GM12878 (cell line): ENCODE results near the gene NUDT13. TPM values are rescaled to one million over a fixed set of nuclear protein-coding genes. Genes with fewer than 3 reads are reported as not detected.

Source experiments
- BMI1 ChIP-seq: fragments of 450-650 bp; IDR thresholded peaks from 2 replicates; pipeline ENCODE4 v1.6.1; 2016; ENCODE audit warnings: mild to moderate bottlenecking, moderate library complexity, borderline replicate concordance
- CBX5 ChIP-seq: sonication (generic); IDR thresholded peaks from 2 replicates; pipeline ENCODE4 v1.6.1; 2016; ENCODE audit warnings: low read depth, moderate library complexity, mild to moderate bottlenecking, inconsistent platforms
- CEBPZ ChIP-seq: fragments of 150-350 bp; IDR thresholded peaks from 2 replicates; pipeline ENCODE4 v1.6.1; 2016; ENCODE audit warnings: low read depth, low read length
- CHD1 ChIP-seq: IDR thresholded peaks from 2 replicates; pipeline ENCODE4 v1.6.1; 2012; ENCODE audit warnings: low read depth, low read length, improper control_type of control experiment
- CREB1 ChIP-seq: IDR thresholded peaks from 2 replicates; pipeline ENCODE4 v1.6.1; 2012; ENCODE audit warnings: low read depth, mild to moderate bottlenecking, inconsistent platforms
- EP300 ChIP-seq, 2 experiments: fragments of 150-350 bp in 1 of 2; IDR thresholded peaks; 2 replicates each; pipeline ENCODE4 v1.6.1; 2011 to 2012; ENCODE audit warnings: low read depth in 2 of 2, low read length in 2 of 2, borderline replicate concordance in 1 of 2, improper control_type of control experiment in 1 of 2, inconsistent platforms in 1 of 2; ENCODE audit not compliant: control insufficient read depth in 1 of 2
- FOXM1 ChIP-seq: IDR thresholded peaks from 2 replicates; pipeline ENCODE4 v1.6.1; 2012; ENCODE audit warnings: low read depth, mild to moderate bottlenecking, inconsistent platforms, low read length, moderate library complexity
- IKZF2 ChIP-seq, 2 experiments: fragments of 450-650 bp; IDR thresholded peaks; 2 replicates each; pipeline ENCODE4 v1.6.1; 2017; ENCODE audit warnings: mild to moderate bottlenecking in 2 of 2, moderate library complexity in 2 of 2
- KDM1A ChIP-seq: fragments of 200-600 bp; sonication (generic); IDR thresholded peaks from 2 replicates; pipeline ENCODE4 v1.6.1; 2016; ENCODE audit warnings: borderline replicate concordance
- MAX ChIP-seq: IDR thresholded peaks from 2 replicates; pipeline ENCODE4 v1.6.1; 2012; ENCODE audit warnings: low read depth, low read length, improper control_type of control experiment
- MEF2B ChIP-seq: fragments of 450-650 bp; IDR thresholded peaks from 2 replicates; pipeline ENCODE4 v1.6.1; 2018; ENCODE audit warnings: mild to moderate bottlenecking, moderate library complexity; ENCODE audit not compliant: partially characterized antibody, poor library complexity, severe bottlenecking
- MTA2 ChIP-seq: fragments of 450-650 bp; IDR thresholded peaks from 2 replicates; pipeline ENCODE4 v1.6.1; 2016; ENCODE audit warnings: low read depth, mild to moderate bottlenecking, moderate library complexity
- MYB ChIP-seq: fragments of 150-350 bp; IDR thresholded peaks from 2 replicates; pipeline ENCODE4 v1.6.1; 2014; ENCODE audit warnings: mild to moderate bottlenecking, low read depth, low read length, borderline replicate concordance
- MYC ChIP-seq: IDR thresholded peaks from 2 replicates; pipeline ENCODE4 v1.6.1; 2011; ENCODE audit warnings: mild to moderate bottlenecking, low read length, moderate library complexity, inconsistent platforms; ENCODE audit not compliant: insufficient read depth, insufficient replicate concordance, insufficient read length, severe bottlenecking
- PAX5 ChIP-seq: IDR thresholded peaks from 2 replicates; pipeline ENCODE4 v1.6.1; 2011; ENCODE audit warnings: low read depth, low read length, borderline replicate concordance
- RAD21 ChIP-seq: IDR thresholded peaks from 2 replicates; pipeline ENCODE4 v1.6.1; 2011; ENCODE audit warnings: mild to moderate bottlenecking, low read depth, low read length, moderate library complexity; ENCODE audit not compliant: insufficient read depth
- REST ChIP-seq: IDR thresholded peaks from 2 replicates; pipeline ENCODE4 v1.6.1; 2012; ENCODE audit warnings: mild to moderate bottlenecking, low read depth, low read length
- RFX5 ChIP-seq: IDR thresholded peaks from 2 replicates; pipeline ENCODE4 v1.6.1; 2011; ENCODE audit warnings: low read depth, low read length, improper control_type of control experiment
- SIN3A ChIP-seq: IDR thresholded peaks from 2 replicates; pipeline ENCODE4 v1.6.1; 2012; ENCODE audit warnings: low read depth, low read length, improper control_type of control experiment
- SMAD5 ChIP-seq: IDR thresholded peaks from 2 replicates; pipeline ENCODE4 v1.6.1; 2016; ENCODE audit warnings: antibody characterized with exemption, low read depth
- TCF12 ChIP-seq: IDR thresholded peaks from 2 replicates; pipeline ENCODE4 v1.6.1; 2011; ENCODE audit warnings: low read depth, mild to moderate bottlenecking, low read length
- ZNF217 ChIP-seq: fragments of 450-650 bp; IDR thresholded peaks from 2 replicates; pipeline ENCODE4 v1.6.1; 2017; ENCODE audit warnings: antibody characterized with exemption, mild to moderate bottlenecking
- ZZZ3 ChIP-seq: IDR thresholded peaks from 2 replicates; pipeline ENCODE4 v1.6.1; 2011; ENCODE audit warnings: low read depth; ENCODE audit not compliant: control insufficient read depth, insufficient read length
- polyA plus RNA-seq, 11 experiments: library from polyadenylated mRNA; depleted of rRNA in 4 of 11; unstranded in 6 of 11; stranded (reverse) in 5 of 11; fragments of >200 nt; fragmentation: Nextera tagmentation in 4 of 11; fragmentation: Illumina TruSeq in 1 of 11; extraction: Ambion mirVana in 4 of 11; extraction: Trizol in 1 of 11; gene quantifications; 1 replicate in 1 of 11; 2 replicates in 10 of 11; pipeline versions ENCODE4 v1.2.1 to v1.2.3, GENCODE V29; 2011 to 2016; ENCODE audit warnings: inconsistent platforms in 2 of 11, missing spikeins in 2 of 11, low read depth in 1 of 11
- total RNA-seq, 4 experiments: library from RNA; depleted of rRNA in 3 of 4; stranded (reverse); fragments of >200 nt in 3 of 4; fragmentation: Illumina TruSeq in 1 of 4; extraction: Trizol in 1 of 4; gene quantifications; 2 replicates each; pipeline versions ENCODE4 v1.2.1 to v1.2.3, GENCODE V29; 2013 to 2021

Gene NUDT13
- total and polyA plus RNA-seq, 10 of the 15 experiments (the other 5 are each of a cell fraction or from before 2014, with no cell fraction given) = 0.72 to 6.1 (median 1.9) TPM

- no peak for TF ChIP-seq CEBPZ
- TF ChIP-seq KDM1A = no peak
- TF ChIP-seq IKZF2 (IDR thresholded peaks at IDR 0.05) = peak; percentile 90 to 94
- TF ChIP-seq ZZZ3 = no peak
- peak; percentile 85; the same call in 1 of the 2 replicates for TF ChIP-seq SMAD5
- TF ChIP-seq EP300 (IDR thresholded peaks at IDR 0.05; ENCODE audit: borderline replicate concordance in 1 of 2, control insufficient read depth in 1 of 2, low read depth in 2 of 2, low read length in 2 of 2) = peak in 1 of 2 experiments; percentile 41; a peak in 1 of 4 replicates
- no peak for TF ChIP-seq MYB
- TF ChIP-seq MYC = no peak
- peak; percentile 39; the same call in 1 of the 2 replicates for TF ChIP-seq PAX5
- peak; percentile 73 for TF ChIP-seq CREB1
- TF ChIP-seq BMI1 = peak; percentile 98
- TF ChIP-seq FOXM1 = 0 out of 2 replicates have a peak, but pooled peaks have one; percentile 21
- TF ChIP-seq RAD21 = peak; percentile 72
- TF ChIP-seq CHD1 = peak; percentile 57
- TF ChIP-seq ZNF217 = 0 out of 2 replicates have a peak, but pooled peaks have one; percentile 43
- TF ChIP-seq CBX5 = peak; percentile 62; the same call in 1 of the 2 replicates
- 0 out of 2 replicates have a peak, but pooled peaks have one; percentile 18 for TF ChIP-seq MTA2
- TF ChIP-seq MAX = 0 out of 2 replicates have a peak, but pooled peaks have one; percentile 54
- no peak for TF ChIP-seq REST
- TF ChIP-seq RFX5 = no peak
- TF ChIP-seq SIN3A = peak; percentile 78; the same call in 1 of the 2 replicates
- peak; percentile 51; the same call in 1 of the 2 replicates for TF ChIP-seq TCF12
- peak; percentile 60 for TF ChIP-seq MEF2B
Measured at GRCh38 chr10:73096449-73097304, 13.6 kb upstream of the NUDT13 start, which contains the start of gene P4HA1 (continued).
